NCI-H146 (cell line): ENCODE measurements around the gene EGLN3.
"Not testable (repeated sequence)": the region's sequence is repeated elsewhere in the genome, so short reads cannot be mapped to it uniquely, and the experiment has no call there.

Source experiments
- DNase-seq: peaks from one replicate; lab custom pipeline; 2025; lab: John Stamatoyannopoulos, UW

Gene EGLN3

GRCh38 chr14:33934938-33935337 is 15.9 kb downstream of the EGLN3 start:
- no peak for DNase-seq

DNA sequence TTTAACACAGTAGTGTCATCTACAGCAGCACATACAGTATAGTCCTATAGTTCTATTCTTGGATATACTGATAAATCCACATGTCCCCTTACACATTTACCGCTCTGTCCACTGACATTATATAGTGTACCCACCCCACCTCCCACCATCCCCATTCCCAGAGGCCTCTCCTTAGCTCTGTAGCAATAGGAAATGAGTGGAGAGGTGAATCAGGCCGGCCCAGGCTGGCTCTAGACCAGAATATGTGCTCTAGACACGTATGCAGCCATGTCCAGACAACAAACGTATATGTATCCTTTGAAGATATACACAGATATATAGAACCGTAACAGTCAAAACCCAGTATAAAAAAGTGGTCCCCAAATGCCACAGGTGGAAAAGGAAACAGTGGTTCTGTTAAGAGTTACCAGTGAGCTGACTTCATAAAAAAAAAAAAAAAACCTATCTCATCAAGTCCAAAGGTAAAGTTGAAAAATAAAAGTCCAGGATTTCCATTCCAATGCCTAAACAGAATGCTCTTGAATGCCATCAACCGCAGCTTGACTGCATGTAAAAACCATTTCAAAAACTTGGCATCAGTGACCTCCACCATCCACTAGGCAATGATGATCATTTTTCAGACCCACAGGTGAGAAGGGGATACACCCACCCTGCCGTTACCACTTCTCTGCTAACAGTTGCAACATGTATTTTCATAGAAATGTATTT is 16.7 kb downstream of the EGLN3 start:
- DNase-seq = no peak

DNA sequence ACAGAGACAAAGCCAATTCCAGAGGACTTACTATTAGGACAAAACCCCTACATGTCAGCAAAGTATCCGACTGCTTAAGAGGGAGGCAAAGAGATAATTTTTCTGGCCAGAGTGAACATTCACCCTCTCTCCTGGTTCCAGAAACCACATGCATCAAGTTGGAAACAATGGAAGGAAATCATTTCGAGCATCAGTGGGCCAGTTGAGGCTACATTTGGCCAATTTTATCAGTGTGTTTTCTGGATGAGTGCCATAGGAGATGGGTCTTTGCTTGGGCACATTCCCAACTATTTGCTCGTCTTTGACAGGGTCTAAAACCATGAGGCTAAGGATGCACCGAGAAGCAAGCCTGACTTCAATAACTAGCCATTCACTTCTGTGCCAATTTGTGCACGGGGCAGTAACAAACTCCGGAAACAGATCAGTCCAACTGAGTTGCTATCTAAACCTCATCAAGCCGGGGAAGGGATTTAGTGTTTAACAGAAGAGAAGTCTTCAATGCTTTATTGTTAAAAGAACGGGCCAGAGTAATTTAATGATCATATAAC is 17.4 kb downstream of the EGLN3 start:
- DNase-seq = no peak

GRCh38 chr14:33932576-33933345 is 18.1 kb downstream of the EGLN3 start:
- peak; percentile 1 for DNase-seq

GRCh38 chr14:33932033-33932432 is 18.8 kb downstream of the EGLN3 start:
- DNase-seq = no peak

DNA sequence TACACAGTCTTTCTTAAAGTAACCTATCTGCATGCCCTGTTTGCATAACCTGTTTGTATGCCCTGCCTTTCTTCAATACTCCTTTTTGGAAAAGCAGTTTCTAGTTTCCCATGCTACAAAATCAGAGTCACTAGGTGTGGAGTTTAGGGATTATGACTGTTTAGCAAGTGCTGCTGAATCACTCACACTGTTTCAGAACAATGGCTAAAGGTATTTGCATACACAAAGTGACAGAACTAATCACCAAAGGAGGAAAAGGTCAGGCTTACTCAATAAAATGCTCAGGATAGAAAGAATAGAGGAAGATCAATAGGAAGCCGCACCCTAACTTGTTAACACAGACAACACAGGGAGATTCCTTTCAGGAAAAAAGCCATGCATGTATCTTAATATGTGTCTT is 19.4 kb downstream of the EGLN3 start:
- no peak for DNase-seq

GRCh38 chr14:33930439-33930838 is 20.4 kb downstream of the EGLN3 start:
- DNase-seq = no peak

DNA sequence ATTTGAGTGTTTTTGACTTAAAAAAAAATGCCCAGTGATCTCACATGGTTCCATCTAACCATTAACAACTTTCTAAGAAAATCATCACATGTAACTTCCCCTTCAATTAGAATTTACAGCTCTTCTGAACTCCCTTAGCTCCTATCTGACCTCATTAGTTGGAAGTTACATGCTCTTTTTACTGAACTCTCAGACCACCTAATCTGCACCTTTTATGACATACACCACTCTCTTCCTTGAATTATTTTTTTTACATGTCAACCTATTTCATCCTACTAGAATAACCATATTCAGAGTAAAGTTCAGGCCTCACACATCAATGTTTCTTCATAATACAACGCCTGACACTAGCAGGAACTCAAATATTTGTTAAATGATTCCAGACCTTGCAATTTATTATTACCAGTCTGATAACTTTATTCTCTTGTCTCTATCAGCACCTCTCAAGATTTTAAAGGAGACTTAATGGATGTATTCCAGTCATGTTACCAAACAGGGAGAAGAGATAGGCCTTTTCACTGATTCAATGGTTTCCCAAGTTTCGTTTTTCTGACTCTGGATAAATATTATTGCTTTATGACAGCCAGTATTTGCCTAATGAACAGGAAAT is 21.0 kb downstream of the EGLN3 start:
- DNase-seq = no peak

DNA sequence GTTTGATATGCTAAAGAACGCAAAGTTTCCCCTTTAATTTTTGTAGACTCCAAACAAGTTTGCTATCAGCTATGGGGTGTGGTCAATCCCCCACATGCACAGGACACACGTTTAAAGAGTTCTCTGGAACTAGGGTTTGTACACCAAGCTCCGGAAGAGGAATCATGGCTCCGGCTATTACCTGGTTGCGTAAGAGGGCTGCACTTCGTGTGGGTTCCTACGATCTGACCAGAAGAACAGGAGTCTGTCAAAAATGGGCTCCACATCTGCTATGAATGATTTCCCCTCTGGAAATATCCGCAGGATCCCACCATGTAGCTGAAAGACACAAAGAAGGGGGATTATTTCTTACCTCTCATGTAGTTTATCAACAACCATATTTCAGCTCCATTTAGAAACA is 22.0 kb downstream of the EGLN3 start:
- no peak for DNase-seq

DNA sequence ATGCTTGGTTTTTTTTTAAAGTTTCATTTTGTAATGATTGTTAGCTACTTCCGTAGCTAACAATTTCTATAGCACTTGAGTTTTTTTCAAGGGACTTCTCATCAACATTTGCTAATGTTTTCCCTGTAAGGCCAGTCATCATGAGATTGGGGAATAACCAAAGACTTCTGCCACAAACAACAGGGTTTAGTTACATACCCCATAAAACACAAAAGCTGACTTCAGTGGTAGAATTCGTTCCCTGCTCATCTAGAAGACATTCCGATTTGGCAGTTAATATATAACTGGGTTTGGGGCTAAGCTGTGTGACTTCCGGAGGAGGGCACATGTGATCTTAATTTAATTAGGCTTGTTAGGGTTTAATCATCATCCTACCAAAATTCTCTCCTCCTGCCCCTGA is 22.9 kb downstream of the EGLN3 start:
- DNase-seq = no peak

GRCh38 chr14:33926967-33927366 is 23.9 kb downstream of the EGLN3 start:
- DNase-seq = not testable (repeated sequence)

GRCh38 chr14:33925946-33926345 is 24.9 kb downstream of the EGLN3 start:
- no peak for DNase-seq

GRCh38 chr14:33925235-33925634 is 25.6 kb downstream of the EGLN3 start:
- DNase-seq = no peak

- DNase-seq = no peak
These were observed 26.2 kb downstream of the EGLN3 start for GRCh38 chr14:33924566-33925100.

- no peak for DNase-seq
These were observed 28.7 kb downstream of the EGLN3 start for GRCh38 chr14:33922125-33922524.

- no peak for DNase-seq
These were observed 32.6 kb downstream of the EGLN3 start for GRCh38 chr14:33918256-33918655.

DNA sequence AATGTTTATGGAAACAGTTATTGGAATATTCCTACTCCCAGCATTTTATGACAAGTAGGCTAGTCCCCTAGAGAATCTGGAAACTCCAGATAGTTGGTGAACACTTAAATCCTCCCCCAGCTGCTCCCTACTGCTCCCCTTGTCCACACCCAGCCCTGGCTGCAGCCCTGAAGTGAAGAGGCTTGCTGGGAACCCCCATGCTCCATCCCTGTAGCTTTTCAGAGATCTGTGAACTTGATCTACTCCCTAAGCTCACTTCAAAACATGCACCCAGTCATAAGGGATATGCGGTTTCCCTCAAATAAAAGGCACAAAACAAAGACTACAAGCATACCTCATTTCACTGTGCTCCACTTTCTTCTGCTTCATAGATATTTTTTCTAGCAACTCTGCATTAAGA is 33.2 kb downstream of the EGLN3 start:
- DNase-seq = no peak

DNA sequence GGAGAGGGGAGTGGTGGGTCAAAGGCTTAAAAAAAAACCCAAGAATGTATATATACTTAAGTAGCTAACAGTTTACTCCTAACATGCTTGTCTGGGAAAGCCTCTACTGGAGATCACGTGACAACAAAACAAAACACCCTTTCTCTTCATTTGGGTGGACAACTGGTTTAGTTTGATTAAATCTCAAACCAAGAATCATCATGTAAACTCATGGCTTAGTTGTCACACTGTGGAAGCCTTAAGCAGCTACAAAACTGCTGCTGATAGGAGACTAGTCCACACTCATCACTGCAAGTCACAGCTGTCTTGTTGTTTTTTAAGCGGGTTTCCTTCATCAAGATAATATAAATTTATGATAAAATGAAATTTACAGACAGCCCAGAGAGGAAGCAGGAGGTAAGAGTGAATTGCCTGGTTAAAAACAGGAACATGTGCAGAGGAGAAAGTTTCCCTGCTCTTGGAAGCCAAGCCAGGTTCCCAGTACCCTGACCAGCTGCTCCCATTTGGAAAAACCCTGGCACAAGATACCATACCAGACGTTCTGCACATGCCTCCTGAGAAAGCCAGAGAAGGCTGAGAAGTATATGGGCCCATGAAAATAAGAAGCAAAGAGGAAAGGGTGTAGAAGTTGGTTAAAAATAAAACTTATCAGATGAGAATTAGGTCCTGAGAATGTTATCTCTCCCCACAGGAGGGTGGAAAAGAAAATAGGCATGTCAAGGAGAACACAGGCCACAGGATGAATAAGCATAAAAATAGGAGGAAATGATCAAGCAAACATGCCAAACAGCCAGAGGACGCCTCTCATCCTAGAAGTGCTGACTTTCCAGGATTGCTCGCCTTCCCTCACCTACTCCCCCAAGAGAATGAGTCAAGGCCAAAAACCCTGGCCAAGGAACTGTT is 34.0 kb downstream of the EGLN3 start:
- DNase-seq = no peak

DNA sequence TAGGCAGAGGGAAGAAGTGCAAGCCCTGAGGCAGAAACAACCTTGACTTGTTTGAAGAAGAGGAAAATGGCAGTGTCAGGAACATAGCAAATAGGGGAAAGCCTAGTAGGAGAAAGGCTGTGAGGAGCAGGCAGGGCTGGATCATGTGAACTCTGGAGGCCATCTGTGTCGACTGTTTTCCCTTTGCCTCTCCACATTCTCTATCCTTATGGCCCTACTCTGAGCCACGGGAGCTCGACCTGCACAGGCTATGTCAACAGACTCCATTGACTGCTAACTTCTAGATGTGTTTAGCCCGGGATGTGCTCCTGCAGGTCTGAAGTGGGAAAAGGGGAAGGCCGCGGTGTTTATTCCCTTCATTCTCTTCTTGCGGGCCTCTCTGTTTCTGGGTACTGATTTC is 35.2 kb downstream of the EGLN3 start:
- DNase-seq = no peak

DNA sequence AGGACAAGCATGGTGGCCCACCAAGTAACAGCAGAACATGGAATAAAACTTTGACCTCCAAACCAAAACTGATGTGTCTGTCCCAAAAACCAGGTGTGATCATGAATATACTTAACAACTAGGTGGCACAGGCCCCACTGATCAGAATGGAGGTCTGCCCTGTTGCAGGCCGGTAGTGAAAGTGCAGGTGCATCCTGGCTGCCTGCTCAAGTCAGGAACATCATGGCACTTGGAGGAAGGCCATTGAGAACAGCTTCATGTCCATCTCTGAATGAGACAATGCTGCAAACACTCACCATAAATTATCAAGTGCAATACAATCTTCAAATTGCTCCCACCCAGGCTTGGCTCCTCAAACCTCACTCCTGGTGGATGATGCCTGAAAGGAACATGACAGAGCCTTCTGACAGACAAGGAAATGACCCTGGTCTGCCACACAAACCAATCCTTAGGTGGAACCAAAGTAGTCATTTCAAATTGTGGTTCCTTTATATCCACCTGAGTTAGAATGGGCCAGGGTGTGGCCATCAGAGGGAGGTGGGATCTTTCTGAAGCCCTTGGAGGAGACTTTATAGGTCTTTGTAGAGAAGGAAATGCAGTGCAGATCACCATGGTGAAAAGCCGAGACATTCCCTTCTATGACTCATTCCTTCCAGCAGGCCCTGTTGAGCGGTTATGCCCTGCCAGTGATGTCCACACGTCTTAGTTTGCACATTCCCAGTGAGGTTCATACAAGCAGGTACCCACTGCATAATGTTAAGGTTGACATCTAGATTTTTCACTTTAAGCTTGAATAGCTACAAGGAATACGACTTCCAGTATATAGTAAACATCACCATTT is 36.0 kb downstream of the EGLN3 start:
- no peak for DNase-seq

GRCh38 chr14:33911046-33911445 is 39.8 kb downstream of the EGLN3 start:
- DNase-seq = no peak
